Activated CD4-positive, alpha-beta T cell treated with anti-CD3 and anti-CD28 coated beads, Interleukin-10, Interleukin-2, amounts not matched to agents 100 ng/mL and 50 ng/mL, durations not matched to agents 16 hours and 8 hours (primary cell): ENCODE data around the gene HES6.
"Not testable (repeated sequence)": the region's sequence is repeated elsewhere in the genome, so short reads cannot be mapped to it uniquely, and the experiment has no call there.

ENCODE experiments used
- DNase-seq: peaks from one replicate; pipeline ENCODE4 v3.0.0-alpha.2; 2020

Gene HES6

GRCh38 chr2:238272156-238272555 is 32.3 kb upstream of the HES6 start:
- no peak for DNase-seq

- DNase-seq = not testable (repeated sequence)
Measured at GRCh38 chr2:238271686-238272085, 31.8 kb upstream of the HES6 start.

GRCh38 chr2:238271061-238271554 is 31.3 kb upstream of the HES6 start:
- no peak for DNase-seq

- no peak for DNase-seq
Measured at GRCh38 chr2:238270606-238271005, 30.8 kb upstream of the HES6 start.

- DNase-seq = no peak
Measured at GRCh38 chr2:238269741-238270140, 29.9 kb upstream of the HES6 start.

- no peak for DNase-seq
Measured at GRCh38 chr2:238267884-238268680, 28.2 kb upstream of the HES6 start.

GRCh38 chr2:238267341-238267710 is 27.5 kb upstream of the HES6 start:
- no peak for DNase-seq

GRCh38 chr2:238265605-238266004 is 25.8 kb upstream of the HES6 start:
- no peak for DNase-seq

- DNase-seq = no peak
Measured at GRCh38 chr2:238264072-238264460, 24.2 kb upstream of the HES6 start.

- peak; percentile 78 for DNase-seq
Measured at GRCh38 chr2:238263204-238264071, 23.6 kb upstream of the HES6 start.

- DNase-seq = no peak
Measured at GRCh38 chr2:238262496-238263122, 22.8 kb upstream of the HES6 start.

GRCh38 chr2:238261718-238262375 is 22.0 kb upstream of the HES6 start:
- DNase-seq = no peak

GRCh38 chr2:238260883-238261282 is 21.0 kb upstream of the HES6 start:
- DNase-seq = no peak

- no peak for DNase-seq
Measured at GRCh38 chr2:238259061-238260020, 19.5 kb upstream of the HES6 start.

- no peak for DNase-seq
Measured at GRCh38 chr2:238257786-238258700, 18.2 kb upstream of the HES6 start.

- DNase-seq = peak; percentile 80
Measured at GRCh38 chr2:238256594-238257104, 16.8 kb upstream of the HES6 start.

- no peak for DNase-seq
Measured at GRCh38 chr2:238256111-238256510, 16.3 kb upstream of the HES6 start.

- no peak for DNase-seq
Measured at GRCh38 chr2:238255636-238256035, 15.8 kb upstream of the HES6 start.

- DNase-seq = no peak
Measured at GRCh38 chr2:238255151-238255551, 15.3 kb upstream of the HES6 start.

- no peak for DNase-seq
Measured at GRCh38 chr2:238254095-238254723, 14.4 kb upstream of the HES6 start.
